HG03196 (cell line): ENCODE data around the gene ANKRD53.

ENCODE experiments used
- ATAC-seq: cut with Tn5 transposase; IDR thresholded peaks from one replicate; pipeline ENCODE4 v1.9.1; 2021; ENCODE audit not compliant: unreplicated experiment

Gene ANKRD53

GRCh38 chr2:70964596-70965386 lies 13.6 kb upstream of the ANKRD53 start:
- ATAC-seq: peak; percentile 42

- no peak for ATAC-seq
Observed at GRCh38 chr2:70965506-70965905, 12.9 kb upstream of the ANKRD53 start.

GRCh38 chr2:70966681-70967080 lies 11.7 kb upstream of the ANKRD53 start:
- ATAC-seq: no peak

- ATAC-seq: no peak
Observed at GRCh38 chr2:70967189-70967588, 11.2 kb upstream of the ANKRD53 start.

DNA sequence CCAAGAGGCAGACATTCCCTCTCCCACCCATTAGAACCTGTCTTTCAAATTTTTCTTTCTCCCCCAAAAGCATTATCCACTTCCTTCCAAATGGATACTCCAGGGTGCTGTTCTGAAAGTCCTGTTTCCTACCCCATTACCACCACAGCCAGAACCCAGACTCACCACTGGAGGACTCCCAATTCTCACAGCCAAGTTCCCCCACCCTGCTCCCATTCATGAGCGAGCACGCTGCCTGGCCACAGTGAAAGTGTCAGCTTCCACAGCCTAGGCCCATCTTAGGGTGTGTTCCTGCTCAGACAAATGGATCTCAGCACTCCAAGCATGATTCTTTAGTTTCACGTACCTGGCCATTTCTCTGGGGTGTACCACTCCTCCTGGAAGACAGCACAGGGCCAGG lies 3.8 kb upstream of the ANKRD53 start:
- ATAC-seq: no peak

DNA sequence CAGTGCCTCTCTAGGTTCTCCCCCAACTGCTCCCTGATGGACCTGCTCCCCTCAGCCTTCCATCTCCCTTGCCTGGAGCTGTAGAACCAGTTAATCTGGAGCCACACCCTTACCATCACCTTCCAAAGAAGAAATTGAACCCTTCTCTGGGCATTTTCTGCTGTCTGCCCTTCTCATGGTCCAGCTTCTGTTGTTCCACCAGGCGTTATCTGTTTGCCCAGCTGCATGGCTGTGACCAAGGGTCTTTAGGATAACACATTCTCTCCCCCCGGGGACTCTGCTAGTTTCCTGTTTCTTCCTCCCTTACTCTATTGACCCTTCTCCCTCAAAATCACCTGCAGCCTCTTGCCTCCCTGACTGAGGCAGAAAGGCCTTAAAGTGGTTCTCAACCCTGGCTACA lies 3.2 kb upstream of the ANKRD53 start:
- no peak for ATAC-seq

DNA sequence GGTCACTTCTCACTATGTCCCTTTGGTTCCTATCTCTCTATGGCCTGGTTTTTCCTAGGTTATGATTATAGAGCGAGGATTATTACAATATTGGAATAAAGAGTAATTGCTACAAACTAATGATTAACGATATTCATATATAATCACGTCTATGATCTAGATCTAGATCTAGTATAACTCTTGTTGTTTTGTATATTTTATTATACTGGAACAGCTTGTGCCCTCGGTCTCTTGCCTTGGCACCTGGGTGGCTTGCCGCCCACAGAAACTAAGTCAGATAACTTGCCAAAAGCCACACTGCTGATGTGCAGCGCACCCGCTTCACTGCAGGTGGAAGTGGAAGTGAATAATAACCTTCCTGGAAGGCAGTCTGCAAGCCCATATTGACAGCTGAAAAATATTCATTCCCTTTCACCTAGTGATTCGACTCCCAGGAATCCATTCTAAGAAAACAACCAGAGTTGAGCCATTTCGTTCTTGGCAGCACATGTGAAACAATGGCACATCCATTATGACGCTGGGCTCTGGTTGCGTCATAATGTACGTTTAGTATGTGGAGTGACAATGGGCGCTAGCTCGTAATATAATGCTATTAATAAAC lies 725 bp upstream of the ANKRD53 start:
- ATAC-seq: no peak

DNA sequence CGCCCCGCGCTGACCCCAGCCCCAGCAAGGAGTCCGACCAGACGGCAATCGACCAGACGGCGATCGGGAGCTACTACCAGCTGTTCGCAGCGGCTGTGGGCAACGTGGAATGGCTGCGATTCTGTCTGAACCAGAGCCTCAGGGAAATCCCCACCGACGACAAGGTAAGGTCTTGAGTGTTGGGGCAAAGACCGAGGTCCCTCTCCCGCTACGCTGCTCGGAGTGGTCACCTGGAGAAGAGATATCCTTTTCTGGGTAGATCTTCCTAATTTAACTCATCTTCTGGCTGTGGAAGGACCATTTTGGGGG lies 704 bp downstream of the ANKRD53 start:
- no peak for ATAC-seq

DNA sequence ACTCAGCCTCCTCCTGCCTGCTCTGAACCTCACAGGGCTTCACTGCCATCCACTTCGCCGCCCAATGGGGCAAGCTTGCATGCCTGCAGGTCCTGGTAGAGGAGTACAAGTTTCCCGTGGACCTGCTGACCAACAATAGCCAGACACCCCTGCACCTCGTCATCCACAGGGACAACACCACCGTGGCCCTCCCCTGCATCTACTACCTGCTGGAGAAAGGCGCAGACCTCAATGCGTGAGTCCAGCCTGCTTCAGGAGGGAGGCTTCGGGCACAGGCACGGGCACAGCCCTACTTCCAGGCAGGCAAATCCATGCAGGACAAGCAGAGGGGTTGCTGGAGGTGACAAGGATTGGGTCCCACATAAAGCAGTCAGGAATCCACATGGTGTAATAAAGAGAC lies 1.2 kb downstream of the ANKRD53 start:
- no peak for ATAC-seq

DNA sequence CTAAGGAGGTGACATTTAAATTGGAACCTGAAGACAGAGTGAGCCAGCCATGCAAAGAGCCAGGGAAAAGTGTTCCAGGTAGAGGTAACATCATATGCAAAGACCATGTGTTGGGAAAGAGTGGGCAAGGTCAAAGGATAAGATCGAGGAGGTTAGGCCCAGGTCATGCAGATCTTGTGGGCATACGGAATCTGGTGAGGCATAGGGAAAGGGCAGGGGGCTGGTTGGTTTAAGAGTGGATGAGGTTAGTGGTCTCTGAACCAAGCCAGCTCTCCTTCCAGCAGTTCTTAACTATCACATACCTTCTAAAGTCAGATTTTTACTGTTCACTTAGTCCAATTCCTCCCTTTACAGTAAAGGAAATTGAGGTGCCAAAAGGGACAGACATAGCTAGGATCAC lies 3.0 kb downstream of the ANKRD53 start:
- ATAC-seq: no peak

- no peak for ATAC-seq
Observed at GRCh38 chr2:70981866-70982810, 3.7 kb downstream of the ANKRD53 start.

GRCh38 chr2:70982971-70983370 lies 4.5 kb downstream of the ANKRD53 start:
- no peak for ATAC-seq

- ATAC-seq: no peak
Observed at GRCh38 chr2:70983506-70984227, 5.2 kb downstream of the ANKRD53 start.

- no peak for ATAC-seq
Observed at GRCh38 chr2:70984228-70984575, 5.8 kb downstream of the ANKRD53 start.

GRCh38 chr2:70984576-70985282 lies 6.3 kb downstream of the ANKRD53 start:
- ATAC-seq: no peak

DNA sequence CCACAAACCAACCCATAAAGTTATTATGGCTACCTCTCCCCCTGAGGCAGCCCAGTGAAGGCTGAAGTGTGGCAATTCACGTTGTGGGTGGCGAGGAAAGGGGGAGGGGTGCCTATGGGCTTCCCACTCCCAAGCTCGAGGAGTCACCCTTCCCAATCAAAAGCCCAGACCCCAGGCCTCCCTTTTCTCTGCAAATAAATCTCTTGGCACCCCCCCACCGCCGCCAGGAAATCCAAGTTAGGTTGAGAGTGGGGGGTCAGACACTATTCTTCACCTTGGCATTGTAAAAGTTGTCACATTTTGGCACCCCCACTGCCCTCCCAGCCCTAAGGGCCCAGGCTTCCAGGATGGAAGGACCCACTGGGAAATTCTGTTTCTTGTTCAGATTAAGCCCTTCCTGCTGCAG lies 6.9 kb downstream of the ANKRD53 start:
- no peak for ATAC-seq

- no peak for ATAC-seq
Observed at GRCh38 chr2:70985956-70986355, 7.5 kb downstream of the ANKRD53 start.

GRCh38 chr2:70986499-70987189 lies 8.2 kb downstream of the ANKRD53 start:
- ATAC-seq: no peak

DNA sequence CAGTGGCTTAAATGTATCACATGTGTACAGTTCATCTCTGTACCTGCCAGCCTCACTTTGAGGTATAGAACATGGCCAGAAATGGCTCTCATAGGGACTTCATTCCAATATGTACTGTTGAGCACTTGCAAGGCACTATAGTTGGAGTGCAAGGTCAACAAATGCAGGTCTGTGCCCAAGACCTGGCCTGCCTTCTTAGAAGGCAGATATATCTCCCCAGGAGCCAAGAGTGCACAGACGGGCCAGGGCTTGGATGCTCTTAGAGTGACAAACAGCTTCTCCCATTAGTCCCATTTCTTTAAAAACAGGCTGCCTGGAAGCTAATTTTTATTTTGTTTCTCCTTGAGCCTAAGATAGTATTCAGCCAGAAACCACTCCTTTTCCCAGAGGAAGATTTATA lies 9.0 kb downstream of the ANKRD53 start:
- ATAC-seq: no peak

GRCh38 chr2:70988151-70988550 lies 9.7 kb downstream of the ANKRD53 start:
- ATAC-seq: no peak
